ENCODE data around the gene PLIN3.

DNA sequence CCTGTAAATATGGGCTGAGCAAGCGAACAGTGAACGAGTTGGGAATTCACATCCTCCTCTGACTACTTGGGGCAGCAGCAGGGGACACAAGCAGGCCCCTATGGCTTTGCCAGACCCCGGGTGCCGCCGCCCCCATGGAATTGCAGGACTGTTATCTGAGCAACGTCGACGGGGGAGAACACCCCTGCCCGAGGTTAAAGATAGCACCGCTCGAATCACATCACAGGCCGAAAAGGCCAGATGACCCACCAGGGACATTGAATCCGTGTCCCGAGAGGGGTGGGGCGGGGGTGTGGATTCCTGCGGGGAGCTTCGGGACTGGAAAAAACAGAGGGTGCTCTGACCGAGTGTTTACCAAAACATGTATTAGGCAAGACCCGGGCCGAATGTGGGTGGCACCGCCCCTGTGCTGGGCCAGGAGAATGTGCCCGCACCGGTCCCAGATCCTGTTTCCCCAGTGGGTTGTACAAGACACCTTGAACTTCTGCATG, 66.8 kb downstream of the PLIN3 start:
- TF ChIP-seq CTCF (conservative IDR thresholded peaks at IDR 0.05 in 1 of 2, IDR thresholded peaks at IDR 0.05 in 1 of 2; ENCODE audit: extremely low read depth in 1 of 2, insufficient read depth in 1 of 2, low read depth in 1 of 2, low read length in 2 of 2) (no peak), EZH2 (IDR thresholded peaks at IDR 0.05; ENCODE audit: borderline replicate concordance, low read length) (no peak)

Data from mammary epithelial cell (primary cell).